SH-SY5Y (cell line): ENCODE measurements around the gene DMTF1.

Experiments used
- GATA2 ChIP-seq: IDR thresholded peaks from 2 replicates; pipeline ENCODE4 v1.6.1; 2011; ENCODE audit warnings: mild to moderate bottlenecking, low read depth, low read length
- GATA3 ChIP-seq: IDR thresholded peaks from 2 replicates; pipeline ENCODE4 v1.6.1; 2011; ENCODE audit warnings: low read depth, mild to moderate bottlenecking, low read length, moderate library complexity

Gene DMTF1, protein sequence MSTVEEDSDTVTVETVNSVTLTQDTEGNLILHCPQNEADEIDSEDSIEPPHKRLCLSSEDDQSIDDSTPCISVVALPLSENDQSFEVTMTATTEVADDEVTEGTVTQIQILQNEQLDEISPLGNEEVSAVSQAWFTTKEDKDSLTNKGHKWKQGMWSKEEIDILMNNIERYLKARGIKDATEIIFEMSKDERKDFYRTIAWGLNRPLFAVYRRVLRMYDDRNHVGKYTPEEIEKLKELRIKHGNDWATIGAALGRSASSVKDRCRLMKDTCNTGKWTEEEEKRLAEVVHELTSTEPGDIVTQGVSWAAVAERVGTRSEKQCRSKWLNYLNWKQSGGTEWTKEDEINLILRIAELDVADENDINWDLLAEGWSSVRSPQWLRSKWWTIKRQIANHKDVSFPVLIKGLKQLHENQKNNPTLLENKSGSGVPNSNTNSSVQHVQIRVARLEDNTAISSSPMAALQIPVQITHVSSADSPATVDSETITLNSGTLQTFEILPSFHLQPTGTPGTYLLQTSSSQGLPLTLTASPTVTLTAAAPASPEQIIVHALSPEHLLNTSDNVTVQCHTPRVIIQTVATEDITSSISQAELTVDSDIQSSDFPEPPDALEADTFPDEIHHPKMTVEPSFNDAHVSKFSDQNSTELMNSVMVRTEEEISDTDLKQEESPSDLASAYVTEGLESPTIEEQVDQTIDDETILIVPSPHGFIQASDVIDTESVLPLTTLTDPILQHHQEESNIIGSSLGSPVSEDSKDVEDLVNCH

DNA sequence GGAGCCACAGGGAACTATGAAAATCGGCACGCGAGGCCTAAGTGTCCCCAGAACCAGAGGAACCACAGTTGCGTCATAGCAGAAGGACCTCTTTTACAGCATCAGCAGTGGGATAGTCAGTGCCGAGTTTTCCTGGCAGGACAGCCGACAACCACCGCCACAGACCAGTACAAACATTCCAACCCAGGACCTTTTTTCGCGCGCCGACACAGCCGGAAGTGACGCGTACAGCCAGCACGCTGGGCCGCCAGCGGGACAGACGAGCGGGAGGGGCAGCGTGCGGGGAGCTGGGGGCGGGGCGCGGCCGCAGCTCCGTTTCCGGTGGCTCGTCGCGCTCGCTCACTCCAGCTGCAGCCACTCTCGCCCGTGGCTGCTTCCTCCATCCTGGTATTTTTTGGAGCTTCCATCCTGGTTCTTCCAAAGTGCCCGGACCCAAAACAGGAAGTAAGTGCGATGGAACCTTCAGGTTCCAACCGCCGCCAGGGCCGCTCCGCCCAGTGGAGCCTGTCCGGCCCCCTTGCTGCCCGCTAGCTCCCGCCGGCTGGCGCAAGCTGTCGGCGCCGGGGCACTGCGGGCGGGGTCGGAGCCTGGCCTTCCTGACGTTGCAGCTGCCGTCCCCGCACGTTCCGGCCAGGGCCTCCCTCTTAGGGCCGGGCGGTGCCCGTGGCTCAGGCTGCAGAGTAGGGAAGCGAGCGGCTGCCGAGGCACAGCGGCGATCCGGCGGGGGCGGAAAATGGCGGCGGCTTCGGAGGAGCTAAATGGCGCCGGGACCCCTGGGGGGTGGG, at the start of gene DMTF1:
TSS of gene DMTF1 (plus strand) at position 342 of the 785 bp plus-strand sequence. CDS start 12,489 bp downstream, outside the sequence.
- TF ChIP-seq GATA2, result no peak
- no peak for TF ChIP-seq GATA3

DNA sequence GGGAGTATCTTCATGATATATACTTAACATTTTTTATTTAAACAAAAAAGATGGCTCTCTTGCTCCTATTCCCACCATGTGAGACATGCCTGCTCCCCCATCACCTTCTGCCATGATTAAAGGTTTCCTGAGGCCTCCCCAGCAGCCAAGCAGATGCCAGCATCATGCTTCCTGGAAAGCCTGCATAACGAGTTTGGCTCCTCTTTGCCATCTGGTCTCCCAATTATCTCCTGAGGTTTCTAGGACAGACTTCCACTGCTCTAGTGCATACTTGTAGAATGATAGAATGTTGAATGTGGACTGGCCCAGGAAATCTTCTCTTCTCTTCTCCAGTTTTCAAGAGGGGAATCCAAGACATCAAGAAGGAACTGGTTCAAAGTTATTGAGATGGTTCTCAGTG, 46.9 kb upstream of the DMTF1 start:
- TF ChIP-seq GATA2, result no peak
- TF ChIP-seq GATA3, result no peak

DNA sequence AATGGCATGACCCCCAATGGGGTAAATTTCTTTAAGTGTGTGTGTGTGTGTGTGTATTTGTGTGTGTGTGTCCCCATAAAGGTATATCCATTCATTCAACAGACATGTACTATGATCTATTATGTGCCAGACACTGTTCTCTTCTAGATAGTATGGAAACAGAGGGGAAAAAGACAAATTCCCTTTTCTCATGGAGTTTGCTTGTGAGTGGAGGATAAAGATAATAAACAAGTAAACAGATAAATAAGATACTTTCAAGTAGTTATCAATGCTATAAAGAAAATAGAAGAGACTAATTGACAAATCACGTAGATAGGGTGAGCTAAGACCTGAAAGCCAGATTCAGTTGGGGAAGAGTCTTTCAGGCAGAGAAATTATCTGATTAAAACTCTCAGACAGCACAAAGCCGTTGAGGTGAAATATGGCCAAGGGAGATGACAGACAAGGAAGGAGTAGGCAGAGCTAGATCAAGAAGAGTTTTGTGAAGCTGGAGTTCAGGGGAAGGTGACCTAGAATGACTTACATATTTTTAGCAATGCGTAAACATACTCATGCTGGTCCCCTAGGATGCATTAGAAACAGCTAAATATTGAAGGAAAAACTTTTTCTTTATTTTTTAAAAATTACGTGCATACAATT, 45.2 kb upstream of the DMTF1 start:
- no peak for TF ChIP-seq GATA2
- no peak for TF ChIP-seq GATA3

DNA sequence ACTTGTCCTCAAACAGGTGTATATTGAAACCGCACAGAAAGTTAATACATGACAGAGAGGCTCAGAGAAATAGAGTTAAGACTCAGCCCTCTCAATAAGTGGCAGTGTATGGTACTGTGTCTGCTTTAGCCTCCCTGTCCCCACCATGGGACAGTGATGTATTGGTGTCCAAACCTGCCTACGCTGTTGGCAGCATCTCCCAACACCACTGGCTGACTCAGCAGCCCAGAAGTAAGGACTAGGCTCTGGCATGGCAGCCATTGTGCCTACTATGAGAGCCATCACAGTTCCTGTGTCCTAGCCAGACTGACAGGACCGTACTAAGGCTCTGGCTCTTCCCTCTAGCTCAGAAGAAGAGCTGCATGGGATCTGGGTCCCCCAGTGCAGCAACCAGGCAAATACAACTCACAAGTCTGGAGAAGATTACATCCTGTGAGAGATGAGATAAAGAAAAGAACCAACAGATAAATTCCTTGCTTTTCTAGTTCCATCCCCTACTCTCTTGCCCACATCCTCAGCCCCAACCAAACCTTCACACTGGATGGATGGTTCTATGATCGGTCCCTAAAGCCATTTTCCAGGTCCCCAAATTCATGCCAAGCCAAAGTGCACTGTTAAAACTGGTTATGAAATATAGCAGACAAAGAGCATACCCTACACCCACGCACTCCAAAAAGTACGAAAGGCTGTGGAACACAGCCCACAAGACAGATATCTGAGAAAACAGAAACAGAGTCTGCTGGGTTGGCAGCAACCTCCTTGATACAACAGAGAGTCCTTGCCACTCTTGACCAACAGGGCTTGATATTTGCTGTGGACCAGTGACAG, 44.1 kb upstream of the DMTF1 start:
- no peak for TF ChIP-seq GATA2
- TF ChIP-seq GATA3, result no peak

DNA sequence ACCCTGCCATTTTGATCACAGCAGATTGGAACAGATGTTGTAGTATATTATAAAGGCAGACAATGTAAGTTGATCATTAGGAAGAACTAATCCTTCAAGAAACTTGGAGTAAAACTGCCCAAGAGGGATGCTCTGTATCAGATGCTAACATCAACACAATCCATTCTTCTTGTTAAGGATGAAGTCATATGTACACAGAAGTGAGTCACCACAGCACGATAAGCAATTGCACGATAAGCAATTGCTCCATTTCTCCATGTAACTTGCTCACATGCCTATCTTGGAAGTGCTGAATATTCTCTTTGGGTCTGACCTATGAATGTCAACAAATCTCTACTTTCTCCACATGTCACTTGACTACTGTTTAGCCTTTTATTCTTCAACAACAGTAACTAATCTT, 41.5 kb upstream of the DMTF1 start:
- TF ChIP-seq GATA2 (no peak), GATA3 (no peak)

DNA sequence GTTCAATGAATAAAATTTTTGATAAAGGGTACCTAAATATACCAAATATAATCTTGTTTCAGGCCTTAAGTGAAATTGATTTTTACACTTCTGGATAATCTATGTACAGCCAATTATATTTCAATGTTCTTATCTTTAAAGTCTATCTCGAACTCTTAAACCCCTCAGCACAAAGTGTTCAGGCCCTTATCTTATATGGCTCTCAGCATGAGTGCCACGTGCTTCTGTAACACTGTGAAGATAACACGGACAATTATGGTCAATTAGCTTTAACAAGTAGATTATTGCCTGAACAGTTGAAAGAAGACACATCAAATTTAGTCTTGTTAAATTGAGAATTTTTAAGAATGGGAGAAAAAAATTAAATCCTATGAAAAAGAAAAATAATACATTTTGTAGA, 40.4 kb upstream of the DMTF1 start:
- TF ChIP-seq GATA3, result no peak
- no peak for TF ChIP-seq GATA2

DNA sequence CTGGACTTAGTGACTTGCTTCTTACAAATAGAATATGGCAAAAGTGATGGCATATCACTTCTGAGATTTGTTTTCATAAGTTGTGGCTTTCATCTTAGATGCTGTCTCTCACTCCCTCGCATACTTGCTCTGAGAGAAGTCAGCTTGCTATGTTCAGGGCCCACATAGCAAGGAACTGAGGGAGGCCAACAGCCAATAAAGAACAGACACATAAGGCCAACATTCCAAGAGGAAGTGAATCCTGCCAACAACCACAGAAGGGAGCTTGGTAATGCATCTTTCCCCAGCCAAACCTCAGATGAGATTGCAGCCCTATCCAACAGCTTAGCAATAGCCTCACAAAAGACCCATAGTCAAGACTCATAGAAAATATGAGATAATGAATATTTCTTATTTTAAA, 39.2 kb upstream of the DMTF1 start:
- no peak for TF ChIP-seq GATA3
- TF ChIP-seq GATA2, result no peak

DNA sequence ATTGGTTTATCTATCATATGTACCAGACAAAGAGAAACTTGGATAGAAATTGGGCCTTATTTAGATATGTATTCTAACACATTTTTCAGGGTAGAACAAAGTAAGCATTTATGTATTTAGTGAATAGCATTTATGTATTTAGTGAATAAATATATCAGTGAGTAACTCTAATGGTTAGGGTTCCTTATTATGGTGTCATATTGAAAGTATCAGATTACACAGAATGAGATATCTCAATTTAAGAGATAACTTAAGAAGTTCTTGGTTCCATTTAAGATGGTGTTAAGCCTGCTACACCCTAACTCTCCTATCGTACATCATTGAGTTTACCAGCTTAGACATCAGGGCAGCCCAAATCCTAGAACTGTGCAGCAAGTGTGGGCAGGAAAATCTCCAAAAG, 35.9 kb upstream of the DMTF1 start:
- no peak for TF ChIP-seq GATA2
- no peak for TF ChIP-seq GATA3

DNA sequence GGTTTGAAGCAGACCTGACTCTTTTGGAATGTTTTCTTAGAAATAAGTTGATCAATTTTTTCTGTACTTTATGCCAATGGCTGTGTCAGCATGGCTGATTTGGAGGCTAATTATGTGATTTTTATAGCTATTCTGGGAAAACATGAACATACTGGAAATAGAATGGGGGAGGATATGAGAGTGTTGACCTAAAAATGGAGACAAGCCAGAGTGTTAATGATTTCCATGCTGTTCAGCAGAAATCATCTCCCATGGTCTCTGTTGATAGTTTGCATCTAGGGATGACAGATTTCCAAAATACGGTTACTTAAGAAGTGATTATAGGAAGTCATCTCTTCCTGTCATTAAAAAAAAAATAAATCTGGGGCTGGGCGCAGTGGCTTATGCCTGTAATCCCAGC, 32.7 kb upstream of the DMTF1 start:
- TF ChIP-seq GATA2 (no peak), GATA3 (no peak)

DNA sequence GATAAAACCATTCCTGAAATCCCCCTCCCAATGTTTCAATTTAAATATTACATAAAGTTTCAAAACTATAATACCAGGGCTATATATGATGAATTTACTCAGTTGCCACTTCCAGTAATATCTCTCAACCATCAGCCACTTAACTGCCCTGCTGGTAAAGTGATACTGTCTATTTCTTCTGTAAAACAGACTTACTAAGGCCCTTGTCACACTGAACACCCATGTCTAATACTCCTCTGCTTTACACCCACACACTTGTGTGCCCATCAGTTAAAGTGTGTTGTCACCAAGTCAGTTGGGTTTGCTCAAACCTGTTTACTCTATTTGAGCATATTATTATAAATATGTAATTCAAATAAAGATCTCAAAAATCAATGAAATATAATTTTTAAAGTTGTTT, 29.1 kb upstream of the DMTF1 start:
- TF ChIP-seq GATA3 (no peak), GATA2 (no peak)

DNA sequence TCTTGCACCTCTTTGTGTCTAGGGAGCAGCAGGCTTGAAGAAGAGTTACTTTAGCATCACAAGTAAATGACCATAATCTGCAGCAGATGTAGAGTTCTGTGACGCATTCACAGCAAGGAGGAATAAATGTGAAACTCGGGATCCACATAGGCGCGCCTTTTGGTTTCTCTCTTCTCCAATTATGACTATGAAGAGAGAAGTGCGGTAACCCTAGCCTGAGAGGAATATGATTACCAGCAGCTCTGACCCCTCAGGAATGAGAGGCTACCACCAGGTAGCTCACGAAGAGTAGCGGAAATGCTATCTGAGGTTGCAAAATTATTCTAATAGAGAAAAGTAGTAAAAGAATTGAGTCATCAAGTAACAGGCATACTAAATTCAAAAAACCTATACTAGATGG, 25.2 kb upstream of the DMTF1 start:
- TF ChIP-seq GATA3, result no peak
- no peak for TF ChIP-seq GATA2

DNA sequence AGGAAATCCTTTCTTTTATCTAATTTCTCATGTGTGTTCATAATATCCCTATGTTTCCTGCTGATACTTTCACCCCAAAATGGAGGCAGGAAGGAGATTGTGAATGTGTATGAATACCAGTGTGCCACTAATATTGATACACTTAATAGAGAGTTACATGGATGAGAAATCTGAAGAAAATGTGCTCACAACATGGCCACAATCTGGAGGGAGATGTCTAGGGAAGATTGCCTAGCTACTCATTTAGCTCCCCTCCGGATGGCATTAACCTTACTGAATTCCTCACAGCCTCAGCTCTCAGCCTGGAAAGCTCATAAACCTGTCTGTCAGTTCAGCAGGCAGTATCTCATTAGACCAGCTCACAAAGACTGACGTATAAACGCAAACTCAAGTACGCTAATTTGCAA, 23.4 kb upstream of the DMTF1 start:
- TF ChIP-seq GATA2 (no peak), GATA3 (no peak)

DNA sequence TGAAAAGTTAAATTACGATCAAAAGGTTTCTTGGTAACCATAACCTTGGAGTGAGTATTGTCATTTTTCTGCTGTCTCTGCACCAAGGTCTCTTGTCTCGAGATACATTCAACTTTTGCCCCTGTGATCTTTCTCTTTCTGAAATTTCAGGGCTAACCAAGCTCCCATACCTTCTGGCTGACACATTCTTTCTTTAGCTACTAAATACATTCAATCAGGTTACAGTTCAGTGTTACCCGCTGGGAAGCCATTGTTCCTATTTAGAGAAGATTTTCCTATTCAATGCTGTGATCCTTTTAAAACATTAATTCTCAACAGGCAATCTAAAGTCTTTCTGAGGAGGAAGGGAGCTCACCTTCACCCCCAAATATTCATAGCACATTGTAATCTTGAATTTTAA, 22.9 kb upstream of the DMTF1 start:
- TF ChIP-seq GATA2 (no peak), GATA3 (no peak)

DNA sequence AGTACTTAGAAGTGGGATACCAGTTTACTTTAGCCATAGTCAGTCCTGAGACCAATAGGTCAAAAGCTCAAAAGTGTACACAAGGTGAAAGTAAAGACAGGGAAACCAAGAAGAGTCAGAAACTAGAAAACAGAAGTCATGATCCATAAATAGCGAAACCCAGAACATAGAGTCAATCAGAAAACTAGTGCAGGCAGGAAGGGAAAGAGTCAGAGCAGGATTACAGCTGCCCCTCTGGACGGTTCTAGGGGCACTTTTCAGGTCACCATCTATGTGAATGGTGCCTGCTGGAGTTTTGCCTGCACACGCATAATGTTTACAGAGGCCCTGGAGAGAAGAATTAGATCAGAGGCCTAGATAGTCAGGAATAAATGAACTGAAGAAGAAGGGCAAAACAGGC, 22.4 kb upstream of the DMTF1 start:
- TF ChIP-seq GATA2, result no peak
- no peak for TF ChIP-seq GATA3
